ENCODE data around the gene NUP50.

DNA sequence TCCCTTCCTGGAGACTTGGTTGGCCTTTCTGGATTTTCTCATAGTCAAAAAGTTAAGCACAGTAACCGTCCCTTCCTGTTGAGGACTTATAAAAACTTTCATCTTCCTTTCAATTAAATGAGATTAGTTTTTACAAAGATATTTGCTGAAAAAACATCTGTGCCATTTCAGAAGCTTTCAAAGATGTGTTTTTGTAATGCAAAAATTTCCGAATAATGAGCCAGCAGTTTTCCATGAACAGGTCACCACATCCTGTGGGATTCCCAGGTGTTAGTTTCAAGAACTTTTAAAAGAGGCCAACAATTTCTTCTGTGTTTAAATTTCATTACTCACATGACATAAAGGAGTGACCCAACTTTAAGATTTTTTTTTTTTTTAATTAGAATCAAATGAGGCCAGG is 18.0 kb downstream of the NUP50 start:
- TF ChIP-seq TOE1 (CRISPR knock-in tag; IDR thresholded peaks at IDR 0.05): no peak
- no peak for TF ChIP-seq NKX3-1 (CRISPR knock-in tag; IDR thresholded peaks at IDR 0.05)
- TF ChIP-seq, protein P1, sequence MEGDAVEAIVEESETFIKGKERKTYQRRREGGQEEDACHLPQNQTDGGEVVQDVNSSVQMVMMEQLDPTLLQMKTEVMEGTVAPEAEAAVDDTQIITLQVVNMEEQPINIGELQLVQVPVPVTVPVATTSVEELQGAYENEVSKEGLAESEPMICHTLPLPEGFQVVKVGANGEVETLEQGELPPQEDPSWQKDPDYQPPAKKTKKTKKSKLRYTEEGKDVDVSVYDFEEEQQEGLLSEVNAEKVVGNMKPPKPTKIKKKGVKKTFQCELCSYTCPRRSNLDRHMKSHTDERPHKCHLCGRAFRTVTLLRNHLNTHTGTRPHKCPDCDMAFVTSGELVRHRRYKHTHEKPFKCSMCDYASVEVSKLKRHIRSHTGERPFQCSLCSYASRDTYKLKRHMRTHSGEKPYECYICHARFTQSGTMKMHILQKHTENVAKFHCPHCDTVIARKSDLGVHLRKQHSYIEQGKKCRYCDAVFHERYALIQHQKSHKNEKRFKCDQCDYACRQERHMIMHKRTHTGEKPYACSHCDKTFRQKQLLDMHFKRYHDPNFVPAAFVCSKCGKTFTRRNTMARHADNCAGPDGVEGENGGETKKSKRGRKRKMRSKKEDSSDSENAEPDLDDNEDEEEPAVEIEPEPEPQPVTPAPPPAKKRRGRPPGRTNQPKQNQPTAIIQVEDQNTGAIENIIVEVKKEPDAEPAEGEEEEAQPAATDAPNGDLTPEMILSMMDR (CRISPR knock-in tag; IDR thresholded peaks at IDR 0.05): no peak
- no peak for TF ChIP-seq TCF12 (IDR thresholded peaks at IDR 0.05)
- TF ChIP-seq TCF12 (CRISPR knock-in tag; IDR thresholded peaks at IDR 0.05): no peak
- TF ChIP-seq FIP1L1 (IDR thresholded peaks at IDR 0.05; ENCODE audit: borderline replicate concordance, insufficient read depth, low read depth, low read length): no peak
- no peak for TF ChIP-seq CHD4 (IDR thresholded peaks at IDR 0.05; ENCODE audit: borderline replicate concordance, low read length)
- no peak for TF ChIP-seq POLR2A (IDR thresholded peaks at IDR 0.05; ENCODE audit: insufficient read depth in 1 of 2, low read depth in 2 of 2, low read length in 2 of 2)
- no peak for TF ChIP-seq ZSCAN31 (CRISPR knock-in tag; IDR thresholded peaks at IDR 0.05; ENCODE audit: low read depth)
- TF ChIP-seq, protein P2, sequence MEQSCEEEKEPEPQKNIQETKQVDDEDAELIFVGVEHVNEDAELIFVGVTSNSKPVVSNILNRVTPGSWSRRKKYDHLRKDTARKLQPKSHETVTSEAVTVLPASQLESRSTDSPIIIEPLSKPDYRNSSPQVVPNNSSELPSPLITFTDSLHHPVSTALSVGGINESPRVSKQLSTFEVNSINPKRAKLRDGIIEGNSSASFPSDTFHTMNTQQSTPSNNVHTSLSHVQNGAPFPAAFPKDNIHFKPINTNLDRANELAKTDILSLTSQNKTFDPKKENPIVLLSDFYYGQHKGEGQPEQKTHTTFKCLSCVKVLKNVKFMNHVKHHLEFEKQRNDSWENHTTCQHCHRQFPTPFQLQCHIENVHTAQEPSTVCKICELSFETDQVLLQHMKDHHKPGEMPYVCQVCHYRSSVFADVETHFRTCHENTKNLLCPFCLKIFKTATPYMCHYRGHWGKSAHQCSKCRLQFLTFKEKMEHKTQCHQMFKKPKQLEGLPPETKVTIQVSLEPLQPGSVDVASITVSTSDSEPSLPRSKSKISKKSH (CRISPR knock-in tag; IDR thresholded peaks at IDR 0.05; ENCODE audit: borderline replicate concordance): no peak
- TF ChIP-seq AHR (CRISPR knock-in tag; IDR thresholded peaks at IDR 0.05): no peak
- TF ChIP-seq, protein P3, sequence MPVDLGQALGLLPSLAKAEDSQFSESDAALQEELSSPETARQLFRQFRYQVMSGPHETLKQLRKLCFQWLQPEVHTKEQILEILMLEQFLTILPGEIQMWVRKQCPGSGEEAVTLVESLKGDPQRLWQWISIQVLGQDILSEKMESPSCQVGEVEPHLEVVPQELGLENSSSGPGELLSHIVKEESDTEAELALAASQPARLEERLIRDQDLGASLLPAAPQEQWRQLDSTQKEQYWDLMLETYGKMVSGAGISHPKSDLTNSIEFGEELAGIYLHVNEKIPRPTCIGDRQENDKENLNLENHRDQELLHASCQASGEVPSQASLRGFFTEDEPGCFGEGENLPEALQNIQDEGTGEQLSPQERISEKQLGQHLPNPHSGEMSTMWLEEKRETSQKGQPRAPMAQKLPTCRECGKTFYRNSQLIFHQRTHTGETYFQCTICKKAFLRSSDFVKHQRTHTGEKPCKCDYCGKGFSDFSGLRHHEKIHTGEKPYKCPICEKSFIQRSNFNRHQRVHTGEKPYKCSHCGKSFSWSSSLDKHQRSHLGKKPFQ (CRISPR knock-in tag; IDR thresholded peaks at IDR 0.05; ENCODE audit: insufficient replicate concordance): no peak
- TF ChIP-seq, protein P4, sequence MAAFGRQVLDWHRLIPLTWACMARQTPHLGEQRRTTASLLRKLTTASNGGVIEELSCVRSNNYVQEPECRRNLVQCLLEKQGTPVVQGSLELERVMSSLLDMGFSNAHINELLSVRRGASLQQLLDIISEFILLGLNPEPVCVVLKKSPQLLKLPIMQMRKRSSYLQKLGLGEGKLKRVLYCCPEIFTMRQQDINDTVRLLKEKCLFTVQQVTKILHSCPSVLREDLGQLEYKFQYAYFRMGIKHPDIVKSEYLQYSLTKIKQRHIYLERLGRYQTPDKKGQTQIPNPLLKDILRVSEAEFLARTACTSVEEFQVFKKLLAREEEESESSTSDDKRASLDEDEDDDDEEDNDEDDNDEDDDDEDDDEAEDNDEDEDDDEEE (CRISPR knock-in tag; IDR thresholded peaks at IDR 0.05): no peak
- no peak for TF ChIP-seq HDAC2 (CRISPR knock-in tag; IDR thresholded peaks at IDR 0.05)
